ENCODE data around the gene SPAG9. TPM values are rescaled to one million over a fixed set of nuclear protein-coding genes. Genes with fewer than 3 reads are reported as not detected.
"Not testable (repeated sequence)": the region's sequence is repeated elsewhere in the genome, so short reads cannot be mapped to it uniquely, and the experiment has no call there.

The SPAG9 gene
- total RNA-seq, 1 donor from 2014 or later: 99.6 TPM

GRCh38 chr17:51087072-51087757 is 33.5 kb downstream of the SPAG9 start:
- DNase-seq (ENCODE audit: low spot score): no peak

- no peak for DNase-seq (ENCODE audit: low spot score)
These were observed 35.4 kb downstream of the SPAG9 start for GRCh38 chr17:51085150-51085805.

DNA sequence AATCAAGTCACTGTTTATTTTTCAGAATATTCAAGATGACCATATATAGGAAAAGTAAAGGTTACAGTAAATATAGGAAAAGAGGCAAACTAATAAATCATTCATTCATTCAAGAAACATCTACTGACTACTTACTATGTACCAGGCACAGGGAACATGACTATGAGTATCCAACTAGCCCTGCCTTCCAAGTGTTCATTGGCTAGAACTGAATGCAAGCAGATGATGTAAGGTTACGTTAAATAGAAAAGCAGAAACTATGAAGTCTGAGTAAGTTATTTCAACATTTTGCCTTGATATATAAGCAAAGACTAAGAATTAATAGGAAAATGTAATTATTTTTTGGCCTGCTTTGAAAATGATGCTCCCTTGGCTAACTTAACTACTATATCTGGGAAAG is 36.7 kb downstream of the SPAG9 start:
- no peak for DNase-seq (ENCODE audit: low spot score)

DNA sequence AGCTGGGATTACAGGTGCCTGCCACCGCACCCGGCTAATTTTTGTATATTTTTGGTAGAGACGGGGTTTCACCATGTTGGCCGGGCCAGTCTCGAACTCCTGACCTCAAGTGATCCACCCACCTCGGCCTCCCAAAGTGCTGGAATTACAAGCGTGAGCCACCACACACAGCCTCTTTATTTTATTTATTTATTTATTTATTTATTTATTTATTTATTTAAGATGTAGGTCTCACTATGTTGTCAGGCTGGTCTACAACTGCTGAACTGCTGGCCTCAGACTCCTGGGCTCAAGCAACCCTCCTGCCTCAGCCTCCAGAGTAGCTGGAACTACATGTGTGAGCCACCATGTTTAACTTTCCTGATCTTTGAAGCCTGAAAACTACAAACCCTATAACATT is 37.3 kb downstream of the SPAG9 start:
- not testable (repeated sequence) for DNase-seq (ENCODE audit: low spot score)

- no peak for DNase-seq (ENCODE audit: low spot score)
These were observed 41.6 kb downstream of the SPAG9 start for GRCh38 chr17:51079049-51079448.

- no peak for DNase-seq (ENCODE audit: low spot score)
These were observed 42.6 kb downstream of the SPAG9 start for GRCh38 chr17:51078009-51078592.

DNA sequence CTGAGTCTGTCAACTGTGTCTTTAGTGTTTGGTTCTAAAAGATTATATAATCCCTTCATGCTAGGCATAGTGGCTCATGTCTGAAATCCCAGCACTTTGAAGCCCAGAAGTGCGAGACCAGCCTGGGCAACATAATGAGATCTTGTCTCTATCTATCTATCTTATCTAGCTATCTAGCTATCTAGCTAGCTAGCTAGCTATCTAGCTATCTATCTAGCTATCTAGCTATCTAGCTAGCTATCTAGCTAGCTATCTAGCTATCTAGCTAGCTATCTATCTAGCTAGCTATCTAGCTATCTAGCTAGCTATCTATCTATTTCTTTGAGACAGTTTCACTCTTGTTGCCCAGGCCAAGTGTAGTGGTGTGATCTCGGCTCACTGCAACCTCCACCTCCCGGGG is 43.8 kb downstream of the SPAG9 start:
- no peak for DNase-seq (ENCODE audit: low spot score)

DNA sequence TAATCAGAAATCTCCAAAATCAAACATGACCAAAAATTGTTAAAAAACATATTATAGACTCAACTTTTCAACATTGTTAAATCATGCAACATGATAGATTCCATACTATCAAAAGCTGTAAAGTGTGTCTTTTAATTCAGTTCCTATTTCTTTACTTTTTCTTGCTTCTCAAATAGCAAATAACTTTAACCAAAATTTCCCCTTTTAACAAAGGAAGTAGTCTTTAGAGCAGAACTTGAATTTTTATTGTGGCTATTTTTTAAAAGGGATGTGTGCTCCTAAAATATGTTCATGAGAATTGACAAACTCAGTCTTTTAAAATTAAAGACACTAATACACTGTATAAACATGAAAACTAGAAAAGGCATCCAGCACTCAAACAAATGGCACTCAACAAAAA is 49.1 kb downstream of the SPAG9 start:
- no peak for DNase-seq (ENCODE audit: low spot score)

- DNase-seq (ENCODE audit: low spot score): no peak
These were observed 55.2 kb downstream of the SPAG9 start for GRCh38 chr17:51065466-51065865.

DNA sequence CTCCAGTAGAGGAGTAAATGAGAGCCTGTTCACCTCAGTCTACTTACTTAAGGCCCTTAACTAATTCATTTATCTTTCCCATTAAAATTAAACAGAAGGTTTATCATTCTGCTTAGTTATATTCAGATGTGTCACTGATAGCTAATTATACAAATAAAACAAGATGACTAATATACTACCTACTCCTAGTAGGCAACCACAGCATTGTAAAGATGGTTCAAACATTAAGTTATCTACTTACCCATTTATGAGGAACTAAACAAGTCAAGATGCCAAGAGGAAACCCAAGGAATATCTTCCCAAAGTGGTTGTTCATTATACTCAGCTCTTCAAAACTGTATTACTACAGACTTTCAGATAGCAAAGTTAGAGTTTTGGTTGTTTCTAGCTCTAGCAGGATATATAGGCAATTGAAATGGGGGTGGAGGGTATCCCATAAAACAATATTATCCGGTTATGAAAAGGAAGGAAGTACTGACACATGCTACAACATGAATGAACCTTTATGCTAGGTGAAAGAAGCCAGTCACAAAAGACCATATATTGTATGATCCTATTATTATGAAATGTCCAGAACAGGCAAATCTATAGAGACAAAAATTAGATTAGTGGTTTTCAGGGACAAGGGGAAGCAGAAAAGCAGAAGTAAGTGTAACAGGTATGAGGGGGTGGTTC is 56.5 kb downstream of the SPAG9 start:
- no peak for DNase-seq (ENCODE audit: low spot score)

DNA sequence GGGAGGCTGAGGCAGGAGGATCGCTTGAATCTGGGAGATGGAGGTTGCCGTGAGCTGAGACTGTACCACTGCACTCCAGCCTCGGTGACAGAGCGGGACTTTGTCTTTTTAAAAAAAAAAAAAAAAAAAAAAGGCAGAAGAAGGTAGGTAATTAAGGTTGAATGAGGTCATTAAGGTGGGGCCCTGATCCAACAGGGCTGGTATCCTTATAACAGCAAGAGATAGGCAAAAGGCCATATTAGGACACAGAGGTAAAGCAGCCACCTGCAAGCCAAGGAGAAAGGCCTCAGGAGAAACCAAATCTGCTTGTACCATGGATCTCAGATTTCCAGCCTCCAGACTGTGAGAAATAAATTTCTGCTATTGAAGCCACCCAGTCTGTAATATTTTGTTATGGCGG is 60.3 kb downstream of the SPAG9 start:
- no peak for DNase-seq (ENCODE audit: low spot score)

DNA sequence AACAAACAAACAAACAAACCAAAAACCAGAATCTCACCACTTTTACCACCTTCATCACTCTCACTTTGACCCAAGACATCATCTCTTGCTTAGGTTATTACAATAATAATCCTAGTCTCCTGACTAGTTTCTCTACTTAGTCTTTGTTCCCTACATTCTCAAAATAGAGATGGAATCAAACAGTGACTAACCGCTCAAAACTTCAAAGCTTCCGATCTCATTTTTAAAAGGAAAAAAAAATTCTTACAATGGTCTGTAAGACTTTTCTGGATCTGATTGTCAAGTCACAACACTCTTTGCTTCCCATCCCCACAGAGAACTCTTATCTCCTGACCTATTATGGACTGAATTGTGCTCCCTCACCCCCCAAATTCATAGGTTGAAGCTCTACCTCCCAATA is 60.9 kb downstream of the SPAG9 start:
- DNase-seq (ENCODE audit: low spot score): no peak

GRCh38 chr17:51057534-51057933 is 63.1 kb downstream of the SPAG9 start:
- DNase-seq (ENCODE audit: low spot score): no peak

GRCh38 chr17:51056813-51057510 is 63.7 kb downstream of the SPAG9 start:
- DNase-seq (ENCODE audit: low spot score): no peak

DNA sequence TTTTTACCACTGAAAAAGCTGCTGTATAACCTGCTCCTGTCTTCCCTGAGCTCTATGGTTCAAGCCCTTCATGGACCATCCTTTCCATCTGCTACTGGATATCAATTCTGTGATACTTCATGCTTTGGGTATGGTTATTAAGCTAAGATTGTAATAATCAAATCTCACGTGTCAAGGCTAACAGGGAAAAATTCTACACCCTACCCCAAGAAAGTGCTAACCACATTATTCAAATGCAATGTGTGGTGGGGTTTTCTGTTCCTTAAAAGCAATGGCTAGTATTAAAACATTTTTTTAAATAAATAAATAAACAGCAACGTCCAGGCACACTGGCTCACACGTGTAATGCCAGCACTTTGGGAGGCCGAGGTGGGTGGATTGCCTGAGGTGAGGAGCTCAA is 65.9 kb downstream of the SPAG9 start:
- DNase-seq (ENCODE audit: low spot score): no peak

DNA sequence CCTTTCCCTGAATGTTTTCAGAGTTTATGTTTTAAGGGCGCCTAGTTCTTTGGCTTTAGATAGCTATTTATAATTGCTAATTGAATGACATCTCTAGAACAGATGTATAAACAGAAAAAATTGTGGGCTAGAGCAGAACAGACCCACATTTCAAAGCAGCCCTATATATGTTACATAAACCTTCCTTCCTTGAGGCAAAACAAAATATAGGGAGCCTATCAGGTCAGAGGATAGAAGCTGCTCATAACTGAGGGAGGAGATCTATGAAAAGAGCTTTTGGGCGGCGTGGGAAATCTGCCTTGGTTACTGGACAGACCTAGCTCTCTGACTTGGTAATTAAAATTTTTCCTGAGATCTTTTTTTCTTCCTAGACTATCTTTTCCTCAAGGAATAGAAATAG is 68.4 kb downstream of the SPAG9 start:
- DNase-seq (ENCODE audit: low spot score): no peak

- no peak for DNase-seq (ENCODE audit: low spot score)
These were observed 70.2 kb downstream of the SPAG9 start for GRCh38 chr17:51050291-51051033.

DNA sequence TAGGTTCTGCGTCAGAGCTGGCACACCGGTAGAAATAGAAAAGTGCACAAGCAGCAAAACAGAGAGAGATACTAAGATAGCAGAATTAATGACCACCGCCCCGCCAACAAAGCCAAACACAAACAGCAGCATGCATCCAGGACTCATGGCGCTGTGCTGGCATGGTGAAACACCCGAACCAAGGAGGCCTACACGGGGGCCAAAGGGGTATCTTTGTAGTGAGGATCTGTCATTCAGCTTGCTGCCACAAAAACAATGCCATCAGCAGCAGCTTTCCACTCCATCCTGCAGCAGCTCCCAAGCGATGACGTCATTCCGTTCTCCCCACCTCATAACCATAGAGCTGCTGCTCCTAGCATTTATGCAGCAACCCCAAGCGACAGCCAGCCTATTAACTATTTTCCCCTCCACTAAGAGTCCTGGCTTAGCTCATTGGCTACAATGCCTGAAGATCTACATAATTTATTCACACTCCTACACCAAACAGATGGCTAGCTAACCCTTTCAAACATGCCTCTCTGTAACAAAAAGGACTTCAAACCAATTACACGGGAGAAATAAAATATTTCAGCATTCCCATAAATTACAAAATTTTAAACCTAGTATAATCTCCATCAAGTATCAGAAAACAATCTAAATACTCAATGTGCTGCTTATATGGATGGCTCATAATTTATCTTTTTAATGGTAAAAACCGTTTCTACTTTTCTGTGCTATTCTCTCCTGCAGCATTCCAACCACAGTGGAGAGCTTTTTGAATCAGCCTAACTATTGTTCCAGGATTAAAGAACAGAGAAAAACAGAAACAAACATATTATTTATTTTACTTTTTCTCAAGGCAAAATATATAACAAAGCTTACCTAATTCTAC is 73.9 kb downstream of the SPAG9 start:
- DNase-seq (ENCODE audit: low spot score): no peak

- DNase-seq (ENCODE audit: low spot score): no peak
These were observed 74.6 kb downstream of the SPAG9 start for GRCh38 chr17:51046046-51046445.

DNA sequence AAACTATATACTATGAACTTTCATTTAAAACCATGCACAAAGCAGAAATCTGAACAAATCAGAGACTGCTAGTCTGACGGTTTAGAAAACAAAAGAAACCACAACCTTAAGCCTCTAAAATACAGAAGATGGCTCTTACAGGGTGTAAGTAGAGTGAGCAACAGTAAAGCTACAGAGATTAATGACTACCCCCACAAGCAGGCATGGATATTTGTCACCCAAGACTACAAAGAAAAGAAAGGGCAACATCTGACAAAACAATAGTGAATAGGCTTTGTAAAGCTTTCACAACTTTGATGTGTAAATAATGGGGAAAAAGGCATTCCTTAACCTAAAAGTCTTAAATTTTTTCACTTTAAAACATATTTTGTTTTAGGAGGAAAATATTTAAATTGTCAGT is 75.0 kb downstream of the SPAG9 start:
- no peak for DNase-seq (ENCODE audit: low spot score)
